IPS-15b (cell line): ENCODE measurements around the gene CRABP2.

Experiments
- H3K27me3 ChIP-seq: one replicate; pipeline ENCODE4 v1.6.1; 2013; ENCODE audit warnings: low read length; ENCODE audit not compliant: control insufficient read depth, insufficient read depth
- H3K36me3 ChIP-seq: one replicate; pipeline ENCODE4 v1.6.1; 2013; ENCODE audit warnings: low read length; ENCODE audit not compliant: control insufficient read depth, insufficient read depth
- H3K4me1 ChIP-seq: one replicate; pipeline ENCODE4 v1.6.1; 2013; ENCODE audit warnings: mild to moderate bottlenecking, low read length; ENCODE audit not compliant: control insufficient read depth, insufficient read depth
- H3K4me3 ChIP-seq: one replicate; pipeline ENCODE4 v1.5.1; 2013; ENCODE audit warnings: low read depth, low read length
- H3K9ac ChIP-seq: one replicate; pipeline ENCODE4 v1.6.1; 2013; ENCODE audit warnings: low read depth, mild to moderate bottlenecking, low read length
- H3K9me3 ChIP-seq: one replicate; pipeline ENCODE4 v1.6.1; 2013; ENCODE audit warnings: mild to moderate bottlenecking, low read length; ENCODE audit not compliant: control insufficient read depth, insufficient read depth

The CRABP2 gene

GRCh38 chr1:156668801-156669637 lies 36.4 kb downstream of the CRABP2 start:
- H3K9me3 ChIP-seq: no peaks in the 10 kb centered on the region
- H3K4me1 ChIP-seq: peaks cover 42% of the 10 kb centered on the region
- peaks cover 23% of the 10 kb centered on the region for H3K36me3 ChIP-seq
- no peaks in the 10 kb centered on the region for H3K27me3 ChIP-seq
- no peak overlapping the region for H3K4me3 ChIP-seq
- no peak overlapping the region for H3K9ac ChIP-seq

GRCh38 chr1:156667968-156668709 lies 37.2 kb downstream of the CRABP2 start:
- Histone ChIP-seq H3K4me1 (peaks cover 45% of the 10 kb centered on the region), H3K4me3 (no peak overlapping the region), H3K9me3 (no peaks in the 10 kb centered on the region), H3K36me3 (peaks cover 20% of the 10 kb centered on the region), H3K27me3 (no peaks in the 10 kb centered on the region), H3K9ac (peak overlapping the region; percentile 61)

GRCh38 chr1:156667610-156667967 lies 37.8 kb downstream of the CRABP2 start:
- H3K4me1 ChIP-seq: peaks cover 44% of the 10 kb centered on the region
- H3K36me3 ChIP-seq: peaks cover 15% of the 10 kb centered on the region
- no peaks in the 10 kb centered on the region for H3K9me3 ChIP-seq
- H3K4me3 ChIP-seq: no peak overlapping the region
- no peaks in the 10 kb centered on the region for H3K27me3 ChIP-seq
- peak overlapping the region; percentile 61 for H3K9ac ChIP-seq

GRCh38 chr1:156666862-156667609 lies 38.3 kb downstream of the CRABP2 start:
- Histone ChIP-seq H3K9me3 (no peaks in the 10 kb centered on the region), H3K9ac (no peak overlapping the region), H3K27me3 (no peaks in the 10 kb centered on the region), H3K4me1 (peaks cover 50% of the 10 kb centered on the region), H3K4me3 (no peak overlapping the region), H3K36me3 (peaks cover 13% of the 10 kb centered on the region)

GRCh38 chr1:156665539-156665938 lies 39.8 kb downstream of the CRABP2 start:
- peaks cover 2% of the 10 kb centered on the region for H3K36me3 ChIP-seq
- H3K9me3 ChIP-seq: no peaks in the 10 kb centered on the region
- peaks cover 52% of the 10 kb centered on the region for H3K4me1 ChIP-seq
- H3K4me3 ChIP-seq: no peak overlapping the region
- H3K9ac ChIP-seq: peak overlapping the region; percentile 32
- H3K27me3 ChIP-seq: no peaks in the 10 kb centered on the region

GRCh38 chr1:156664767-156665411 lies 40.5 kb downstream of the CRABP2 start:
- Histone ChIP-seq H3K9ac (peak overlapping the region; percentile 32), H3K27me3 (no peaks in the 10 kb centered on the region), H3K9me3 (no peaks in the 10 kb centered on the region), H3K4me3 (peak overlapping the region; percentile 28), H3K4me1 (peaks cover 56% of the 10 kb centered on the region), H3K36me3 (no peaks in the 10 kb centered on the region)

GRCh38 chr1:156664046-156664766 lies 41.2 kb downstream of the CRABP2 start:
- peaks cover 6% of the 10 kb centered on the region for H3K27me3 ChIP-seq
- H3K36me3 ChIP-seq: no peaks in the 10 kb centered on the region
- H3K4me1 ChIP-seq: peaks cover 57% of the 10 kb centered on the region
- no peak overlapping the region for H3K9ac ChIP-seq
- H3K9me3 ChIP-seq: no peaks in the 10 kb centered on the region
- peak overlapping the region; percentile 28 for H3K4me3 ChIP-seq

GRCh38 chr1:156663178-156663577 lies 42.2 kb downstream of the CRABP2 start:
- no peaks in the 10 kb centered on the region for H3K36me3 ChIP-seq
- no peaks in the 10 kb centered on the region for H3K9me3 ChIP-seq
- no peak overlapping the region for H3K9ac ChIP-seq
- H3K4me1 ChIP-seq: peaks cover 52% of the 10 kb centered on the region
- H3K27me3 ChIP-seq: peaks cover 16% of the 10 kb centered on the region
- peak overlapping the region; percentile 16 for H3K4me3 ChIP-seq

- Histone ChIP-seq H3K36me3 (no peaks in the 10 kb centered on the region), H3K9me3 (no peaks in the 10 kb centered on the region), H3K27me3 (peaks cover 20% of the 10 kb centered on the region), H3K4me3 (no peak overlapping the region), H3K4me1 (peaks cover 48% of the 10 kb centered on the region), H3K9ac (no peak overlapping the region)
Measured at GRCh38 chr1:156662800-156663055, 42.7 kb downstream of the CRABP2 start.

GRCh38 chr1:156662005-156662799 lies 43.2 kb downstream of the CRABP2 start:
- H3K36me3 ChIP-seq: no peaks in the 10 kb centered on the region
- peaks cover 24% of the 10 kb centered on the region for H3K27me3 ChIP-seq
- H3K4me1 ChIP-seq: peaks cover 43% of the 10 kb centered on the region
- H3K9me3 ChIP-seq: no peaks in the 10 kb centered on the region
- H3K9ac ChIP-seq: no peak overlapping the region
- H3K4me3 ChIP-seq: no peak overlapping the region
